Measurements from ENCODE around the gene DNAJC11.

The DNAJC11 gene

DNA sequence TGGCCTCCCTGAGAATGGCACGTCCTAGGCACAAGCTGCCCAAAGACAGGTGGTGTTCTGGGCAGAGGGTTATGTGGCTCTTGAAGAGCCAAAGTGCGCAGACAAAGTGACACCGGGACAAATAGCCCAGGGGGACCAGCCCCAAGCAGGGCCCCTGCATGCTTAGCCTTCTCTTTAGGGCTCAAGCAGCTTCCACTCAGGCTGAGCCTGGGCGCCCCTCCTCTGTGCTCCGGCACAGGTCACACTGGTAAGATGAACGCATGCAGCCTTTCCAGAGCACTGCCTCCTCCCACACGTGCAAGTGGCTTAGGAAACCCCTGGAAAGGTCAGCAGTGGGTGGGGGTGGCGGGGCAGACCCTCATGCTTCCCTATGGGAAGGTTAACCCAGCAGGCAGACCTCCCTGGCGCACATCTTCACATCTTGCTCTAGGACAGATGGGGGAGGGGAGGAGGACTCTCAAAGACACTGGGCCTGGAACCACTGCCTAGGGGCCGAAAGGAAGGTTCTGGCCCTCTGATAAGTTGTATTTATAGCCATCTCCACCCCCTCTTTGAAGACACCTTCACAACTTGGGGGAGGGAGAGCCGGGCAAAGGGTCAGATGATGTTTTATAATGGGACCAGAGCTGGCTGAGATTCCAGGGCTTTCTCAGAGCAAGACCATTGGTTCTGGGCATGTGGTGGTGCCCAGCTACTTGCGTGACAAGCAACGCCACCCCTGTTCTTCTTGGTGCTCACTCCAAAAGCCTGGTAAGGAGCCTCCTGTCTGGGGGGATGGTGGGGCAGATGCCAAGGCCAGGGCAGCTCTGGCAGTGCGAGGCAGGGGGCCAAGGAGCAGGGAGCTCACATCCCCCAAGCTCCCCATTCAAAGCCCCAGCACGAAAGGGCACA, 104.5 kb downstream of the DNAJC11 start:
- DNase-seq: no peak

DNA sequence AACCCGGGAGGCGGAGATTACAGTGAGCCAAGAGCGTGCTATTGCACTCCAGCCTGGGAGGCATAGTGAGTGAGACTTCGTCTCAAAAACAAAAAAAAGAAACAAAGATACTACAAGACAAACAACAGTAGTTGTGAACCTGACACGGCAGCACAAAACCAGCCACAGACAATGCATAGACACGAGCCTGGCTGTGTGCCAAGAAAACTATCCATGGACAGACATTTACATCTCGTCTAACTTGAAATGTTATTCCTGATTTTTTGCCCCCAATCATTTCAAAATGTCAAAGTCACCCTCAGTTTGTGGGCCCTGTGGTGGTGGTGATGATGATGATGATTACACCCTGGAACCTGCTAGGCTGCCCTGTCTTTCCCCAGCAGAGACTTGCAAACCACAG, 105.3 kb downstream of the DNAJC11 start:
- no peak for DNase-seq

DNA sequence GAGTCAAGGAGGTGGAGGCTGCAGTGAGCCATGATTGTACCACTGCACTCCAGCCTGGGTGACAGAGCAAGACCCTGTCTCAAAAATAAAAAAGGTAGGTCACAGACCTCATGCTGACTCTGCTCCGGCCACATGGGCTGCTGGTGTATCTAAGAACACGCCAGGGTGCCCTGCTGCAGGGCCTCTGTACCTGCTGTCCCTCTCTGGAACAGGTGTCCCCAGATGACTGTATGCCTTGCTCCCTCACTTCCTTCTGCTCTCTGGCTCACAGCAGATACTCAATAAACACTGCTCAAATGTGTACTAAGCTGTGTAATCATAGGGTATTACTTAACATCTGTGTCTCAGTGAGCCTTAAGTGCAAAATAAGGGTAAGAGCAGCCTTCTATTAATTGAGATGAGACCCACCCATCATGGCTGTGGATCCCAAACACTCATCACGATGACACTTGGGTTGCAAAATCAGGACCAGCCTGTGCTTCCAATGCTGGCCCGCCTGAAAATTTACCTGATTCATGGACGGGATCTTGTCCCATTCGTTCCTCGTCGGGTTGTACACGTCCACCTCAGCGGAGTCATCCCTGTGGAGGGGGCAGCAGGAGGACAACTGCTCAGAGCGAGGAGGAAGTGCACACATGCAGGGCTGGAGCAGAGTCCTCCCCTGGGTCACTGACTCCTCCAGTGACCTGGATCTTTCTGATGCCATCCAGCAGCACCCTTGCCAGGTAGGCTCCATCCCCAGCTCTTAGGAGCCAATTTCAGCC, 106.5 kb downstream of the DNAJC11 start:
- DNase-seq: no peak

DNA sequence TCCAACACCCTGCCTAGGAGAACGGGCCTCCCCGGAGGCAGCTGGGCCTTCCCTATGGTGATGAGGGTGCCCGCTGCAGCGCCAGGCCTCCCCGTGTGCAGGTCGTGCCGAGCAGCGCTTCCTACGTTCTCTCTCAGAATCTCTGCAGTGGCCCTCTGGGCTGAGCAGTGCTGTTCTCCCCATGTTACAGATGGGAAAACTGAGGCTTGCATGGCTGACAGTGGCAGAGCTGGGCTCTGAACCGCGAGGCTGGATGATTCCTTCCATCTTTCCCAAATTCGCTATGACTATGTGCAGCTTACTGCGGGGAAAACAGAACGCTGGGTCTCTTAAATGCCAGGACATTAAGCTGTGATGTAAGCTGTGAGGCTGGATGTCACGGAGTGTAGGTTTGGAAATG, 107.8 kb downstream of the DNAJC11 start:
- no peak for DNase-seq

DNA sequence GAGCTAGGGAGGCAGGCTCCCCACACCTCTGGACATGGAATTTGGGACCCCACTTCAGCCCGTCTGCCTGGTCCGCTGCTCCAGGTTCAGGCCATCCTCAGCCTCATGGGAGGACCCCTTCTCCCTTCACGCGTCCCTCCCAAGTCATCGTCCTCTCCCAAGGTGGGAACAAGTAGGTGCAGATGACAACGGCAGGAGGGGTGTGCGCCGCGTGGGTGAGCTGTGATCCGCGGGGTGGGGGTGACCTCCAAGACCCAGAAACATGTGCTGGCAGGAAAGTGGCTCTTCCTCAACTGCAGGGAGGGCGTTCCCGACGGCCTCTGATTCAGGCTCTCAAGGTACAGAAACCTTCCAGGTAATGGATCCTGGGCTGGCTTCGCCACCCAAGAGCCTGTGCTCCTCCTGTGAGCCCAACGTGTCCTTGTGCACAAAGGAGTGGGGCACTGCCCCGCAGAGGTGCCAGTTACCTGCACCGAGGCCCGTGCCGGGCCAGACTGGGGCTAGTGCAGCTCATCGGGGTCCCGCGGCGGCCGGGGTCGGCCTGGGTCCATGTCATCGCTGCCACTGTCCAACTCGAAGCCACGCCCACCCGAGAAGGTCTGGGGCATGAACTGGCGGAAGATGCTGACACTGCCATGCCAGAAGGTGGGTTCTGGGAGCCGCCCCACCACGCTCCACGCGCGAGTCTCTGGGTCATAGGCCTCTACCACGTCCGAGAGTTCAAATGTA, 108.6 kb downstream of the DNAJC11 start:
- no peak for DNase-seq

DNA sequence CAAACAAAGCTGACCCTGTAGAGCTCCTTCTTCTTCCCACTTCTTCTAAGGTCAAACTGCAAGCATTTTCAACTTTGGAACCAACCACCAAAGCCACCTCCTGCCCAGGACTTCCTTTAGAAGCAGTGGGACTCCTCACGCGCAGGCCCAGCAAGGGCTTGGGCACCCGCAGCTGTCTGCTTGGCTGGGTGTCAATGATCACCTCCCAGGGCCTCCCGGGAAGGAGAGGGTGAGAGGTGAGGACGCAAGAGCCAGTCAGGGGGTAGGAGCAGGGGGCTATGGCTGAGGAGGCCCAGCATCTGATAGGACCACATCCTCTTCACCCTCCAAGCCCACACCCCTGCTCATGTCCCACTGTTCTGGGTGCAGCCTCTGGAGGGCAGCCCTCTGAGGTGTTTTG, 109.2 kb downstream of the DNAJC11 start:
- DNase-seq: no peak

DNA sequence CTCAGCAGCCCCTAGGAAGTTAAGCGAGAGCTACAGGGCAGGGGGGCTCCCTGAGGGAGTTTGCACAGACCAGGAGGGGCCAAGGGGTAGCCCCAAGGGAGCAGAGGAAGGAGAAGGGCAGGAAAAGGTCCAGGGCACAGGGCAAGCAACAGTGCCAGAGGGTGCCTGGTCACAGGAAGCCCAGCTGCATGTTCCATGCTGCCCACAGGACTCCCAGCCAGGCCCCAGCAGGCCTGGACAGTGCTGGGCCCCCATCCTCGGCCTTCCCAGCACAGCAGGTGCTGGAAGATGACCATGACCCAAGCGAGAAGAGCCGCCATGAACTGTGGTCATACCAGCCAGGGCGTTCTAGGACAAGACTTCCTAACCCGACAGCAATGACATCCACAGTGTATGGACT, 110.0 kb downstream of the DNAJC11 start:
- no peak for DNase-seq

DNA sequence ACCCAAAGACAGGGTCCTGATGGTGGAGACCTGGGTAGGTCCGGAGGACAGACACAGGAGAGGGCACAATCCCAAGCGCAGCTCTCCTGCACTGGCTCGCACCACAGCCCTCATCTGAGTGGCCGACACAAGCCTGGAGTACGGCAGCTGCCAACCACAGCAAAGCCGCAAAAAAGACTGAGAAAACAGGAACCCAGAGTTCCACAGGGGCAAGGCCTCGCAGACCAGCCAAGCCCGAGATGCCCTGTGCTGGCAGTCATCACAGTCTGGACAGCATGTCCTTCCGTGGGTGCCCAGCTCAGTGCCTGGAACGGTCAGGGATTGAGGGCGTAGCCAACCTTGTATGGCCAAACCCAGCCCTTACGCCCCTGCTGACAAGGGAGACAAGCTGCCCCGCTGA, 110.4 kb downstream of the DNAJC11 start:
- no peak for DNase-seq

DNA sequence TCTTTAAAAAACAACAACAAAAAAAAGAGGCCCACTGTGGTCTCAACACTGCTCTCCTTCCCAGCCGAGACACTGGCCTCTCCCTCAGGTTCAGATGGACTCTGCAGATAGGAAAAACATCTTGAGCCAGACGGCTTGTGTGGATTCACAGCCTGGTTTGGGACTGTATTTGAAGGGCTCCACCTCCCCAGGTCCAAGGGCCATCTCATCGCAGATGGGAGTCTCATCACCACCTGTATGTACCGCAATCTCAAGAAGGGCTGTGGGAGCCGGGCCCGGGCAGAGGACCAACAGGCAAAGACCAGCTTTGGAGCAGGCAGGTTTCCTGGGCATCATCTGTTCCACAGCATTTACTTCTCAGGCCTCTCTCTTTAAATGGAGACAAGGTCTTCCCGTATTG, 111.6 kb downstream of the DNAJC11 start:
- DNase-seq: no peak

DNA sequence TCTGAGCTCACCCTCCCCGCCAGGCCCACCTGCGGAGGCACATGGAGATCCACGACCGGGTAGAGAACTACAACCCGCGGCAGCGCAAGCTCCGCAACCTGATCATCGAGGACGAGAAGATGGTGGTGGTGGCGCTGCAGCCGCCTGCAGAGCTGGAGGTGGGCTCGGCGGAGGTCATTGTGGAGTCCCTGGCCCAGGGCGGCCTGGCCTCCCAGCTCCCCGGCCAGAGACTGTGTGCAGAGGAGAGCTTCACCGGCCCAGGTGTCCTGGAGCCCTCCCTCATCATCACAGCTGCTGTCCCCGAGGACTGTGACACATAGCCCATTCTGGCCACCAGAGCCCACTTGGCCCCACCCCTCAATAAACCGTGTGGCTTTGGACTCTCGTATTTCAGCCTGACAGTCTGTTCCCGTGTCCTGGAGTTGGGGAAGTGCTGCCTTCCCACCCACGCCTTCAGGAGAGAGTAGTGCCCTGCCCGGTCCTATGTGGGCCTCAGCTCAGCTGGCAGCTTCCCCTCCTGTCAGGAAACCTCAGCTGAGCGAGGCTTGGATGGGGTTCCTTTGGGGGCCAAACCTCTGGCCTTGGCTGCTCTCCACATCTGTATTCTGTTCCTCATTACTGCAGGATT, 112.6 kb downstream of the DNAJC11 start:
- no peak for DNase-seq

DNA sequence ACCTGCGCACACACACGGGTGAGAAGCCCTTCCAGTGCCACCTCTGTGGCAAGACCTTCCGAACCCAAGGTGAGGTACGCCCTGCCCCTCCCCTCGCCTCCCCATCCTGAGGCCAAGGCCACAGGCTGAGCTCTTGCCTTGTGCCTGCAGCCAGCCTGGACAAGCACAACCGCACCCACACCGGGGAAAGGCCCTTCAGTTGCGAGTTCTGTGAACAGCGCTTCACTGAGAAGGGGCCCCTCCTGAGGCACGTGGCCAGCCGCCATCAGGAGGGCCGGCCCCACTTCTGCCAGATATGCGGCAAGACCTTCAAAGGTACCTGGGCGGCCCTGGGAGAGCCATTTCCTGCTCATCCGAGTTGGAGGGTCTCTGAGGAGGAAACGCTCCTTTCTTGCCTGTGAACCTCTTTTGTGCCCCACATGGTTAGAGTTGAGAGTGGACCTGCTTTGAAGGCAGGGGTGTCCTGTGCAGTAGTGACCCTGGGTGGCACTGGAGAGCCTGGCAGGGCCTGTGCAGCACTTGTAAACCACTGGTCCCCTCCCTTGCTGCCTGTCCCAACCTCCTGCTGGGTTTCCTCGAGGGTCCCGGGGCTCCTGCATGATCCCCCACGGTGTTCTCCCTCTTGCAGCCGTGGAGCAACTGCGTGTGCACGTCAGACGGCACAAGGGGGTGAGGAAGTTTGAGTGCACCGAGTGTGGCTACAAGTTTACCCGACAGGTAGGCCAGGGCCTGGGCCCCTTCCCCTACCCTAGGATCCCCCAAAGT, 113.3 kb downstream of the DNAJC11 start:
- no peak for DNase-seq

DNA sequence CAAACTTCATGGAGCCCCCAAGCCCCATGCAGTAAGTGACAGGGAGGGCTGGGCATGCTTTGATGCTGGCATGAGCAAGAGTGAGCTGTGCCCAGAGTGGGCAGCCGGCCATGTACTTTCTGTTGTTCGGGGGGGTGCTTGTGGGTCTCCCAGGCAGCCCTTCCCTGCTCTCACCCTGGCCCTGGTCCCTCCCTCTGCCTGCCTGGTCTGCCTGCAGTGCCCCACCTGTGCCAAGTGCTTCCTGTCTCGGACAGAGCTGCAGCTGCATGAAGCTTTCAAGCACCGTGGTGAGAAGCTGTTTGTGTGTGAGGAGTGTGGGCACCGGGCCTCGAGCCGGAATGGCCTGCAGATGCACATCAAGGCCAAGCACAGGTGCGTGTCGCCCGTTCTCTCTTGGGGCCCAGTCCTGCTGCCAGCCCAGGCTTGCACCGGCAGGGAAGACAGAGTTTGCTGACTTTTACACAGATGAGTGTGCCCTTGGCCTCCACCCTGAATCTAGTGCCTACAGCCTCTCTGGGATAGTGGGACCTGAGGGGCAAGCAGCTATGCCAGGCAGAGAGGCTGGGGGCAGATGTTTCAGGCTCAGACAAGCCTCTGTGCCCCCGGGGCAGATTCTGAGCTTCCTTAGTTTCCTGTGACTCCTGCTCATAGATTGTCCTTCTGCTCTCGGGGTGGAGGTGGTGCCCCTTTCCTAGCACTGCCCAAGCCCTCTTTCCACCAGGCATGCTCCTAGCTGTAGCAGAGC, 114.2 kb downstream of the DNAJC11 start:
- DNase-seq: no peak

DNA sequence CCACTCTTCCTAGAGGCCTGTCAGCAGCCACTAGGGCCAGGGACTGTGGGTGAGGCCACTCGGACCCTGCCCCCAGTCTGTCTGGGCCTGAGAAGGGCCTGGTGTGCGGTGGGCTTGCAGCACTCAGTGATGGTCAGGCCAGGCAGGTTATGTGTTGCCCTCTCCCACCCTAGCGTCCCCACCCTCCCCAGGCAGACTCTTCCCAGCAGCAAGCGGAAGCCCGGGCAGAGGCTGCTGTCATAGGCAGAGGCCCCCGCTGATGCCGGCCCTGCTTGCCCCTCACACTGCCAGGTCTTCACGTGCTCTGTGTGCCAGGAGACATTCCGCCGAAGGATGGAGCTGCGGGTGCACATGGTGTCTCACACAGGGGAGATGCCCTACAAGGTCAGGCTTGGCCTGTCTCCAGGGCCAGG, 115.2 kb downstream of the DNAJC11 start:
- no peak for DNase-seq

DNA sequence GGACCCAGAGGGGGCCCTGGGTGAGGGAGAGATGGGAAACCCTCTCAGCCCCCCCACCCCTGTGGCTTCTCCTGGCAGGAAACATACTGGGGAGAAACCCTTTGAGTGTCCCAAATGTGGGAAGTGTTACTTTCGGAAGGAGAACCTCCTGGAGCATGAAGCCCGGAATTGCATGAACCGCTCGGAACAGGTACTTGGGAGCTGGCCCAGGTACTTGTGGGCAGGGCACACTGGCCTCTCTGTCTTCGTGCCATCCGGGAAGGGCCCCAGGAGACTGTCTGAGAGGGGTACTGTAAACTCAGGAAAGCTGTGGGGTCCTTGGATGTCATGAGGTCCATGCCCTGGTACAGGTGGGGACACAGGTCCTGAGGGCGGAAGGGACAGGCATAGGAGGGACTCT, 115.8 kb downstream of the DNAJC11 start:
- no peak for DNase-seq

DNA sequence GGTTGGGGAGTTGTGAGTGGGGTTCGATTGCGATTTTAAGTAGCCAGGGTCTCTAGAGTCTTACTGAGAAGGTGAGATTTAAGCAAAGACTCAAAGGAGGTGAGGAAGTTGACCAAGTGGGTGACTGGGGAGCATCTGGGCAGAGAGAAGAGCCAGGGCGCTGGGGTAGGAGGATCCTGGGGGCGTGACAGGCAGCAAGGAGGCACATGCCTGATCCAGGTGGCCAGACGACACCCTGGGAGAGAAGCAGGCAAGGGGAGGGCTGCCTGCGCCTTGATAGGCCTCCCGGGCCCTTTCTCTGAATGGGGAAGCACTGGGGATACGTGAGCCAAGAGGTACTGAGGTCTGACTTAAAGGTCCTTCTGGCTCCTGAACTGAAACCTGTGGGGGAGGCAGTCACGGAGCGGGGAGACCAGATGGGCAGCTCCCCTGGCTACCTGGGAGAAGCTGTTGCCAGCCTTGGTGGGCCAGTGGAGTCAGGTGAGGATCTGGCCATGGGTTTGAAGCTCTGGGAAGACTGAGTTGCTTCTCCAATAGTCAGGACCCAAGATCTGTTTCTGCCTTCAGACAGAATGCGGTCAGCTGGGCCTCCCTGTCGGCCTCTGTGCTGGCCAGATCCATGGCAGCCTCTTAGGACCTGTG, 116.4 kb downstream of the DNAJC11 start:
- no peak for DNase-seq

All from EL (cell line).